OCI-LY1 (cell line): Measurements from ENCODE around the gene TPM3.

Experiments used
- EZH2 ChIP-seq: fragments of 200-600 bp; sonication (generic), shearing (Covaris generic); IDR thresholded peaks from 2 replicates; pipeline ENCODE4 v1.8.0; 2017; ENCODE audit warnings: borderline replicate concordance, mixed run types, mild to moderate bottlenecking, antibody characterized with exemption, low read length, moderate library complexity, mixed read lengths
- TF ChIP-seq, protein P1 (sequence below): fragments of 200-600 bp; sonication (generic), shearing (Covaris generic); IDR thresholded peaks from 2 replicates; pipeline ENCODE4 v1.5.1; 2017; ENCODE audit warnings: mild to moderate bottlenecking, antibody characterized with exemption, low read length, moderate library complexity, mixed read lengths

DNA sequence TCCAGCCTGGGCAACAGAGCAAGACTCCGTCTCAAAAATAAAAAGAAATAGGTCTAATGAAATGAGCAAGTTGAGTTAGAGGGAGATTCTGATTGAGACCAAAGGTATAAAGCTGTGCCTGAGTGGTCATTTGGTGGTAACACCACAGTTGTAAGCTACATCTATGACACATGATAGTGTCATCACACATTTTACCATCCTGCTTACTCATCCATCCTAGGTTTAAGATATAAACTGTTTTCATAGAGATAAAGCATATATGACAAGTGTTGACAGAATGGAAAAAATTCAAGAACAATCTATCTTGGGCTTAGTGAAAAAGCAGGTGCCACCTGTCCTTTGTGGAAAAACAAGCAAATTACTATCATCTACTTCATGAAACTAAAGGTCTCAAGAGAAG, 21.4 kb upstream of the TPM3 start:
- TF ChIP-seq EZH2: no peak
- TF ChIP-seq, protein P1, sequence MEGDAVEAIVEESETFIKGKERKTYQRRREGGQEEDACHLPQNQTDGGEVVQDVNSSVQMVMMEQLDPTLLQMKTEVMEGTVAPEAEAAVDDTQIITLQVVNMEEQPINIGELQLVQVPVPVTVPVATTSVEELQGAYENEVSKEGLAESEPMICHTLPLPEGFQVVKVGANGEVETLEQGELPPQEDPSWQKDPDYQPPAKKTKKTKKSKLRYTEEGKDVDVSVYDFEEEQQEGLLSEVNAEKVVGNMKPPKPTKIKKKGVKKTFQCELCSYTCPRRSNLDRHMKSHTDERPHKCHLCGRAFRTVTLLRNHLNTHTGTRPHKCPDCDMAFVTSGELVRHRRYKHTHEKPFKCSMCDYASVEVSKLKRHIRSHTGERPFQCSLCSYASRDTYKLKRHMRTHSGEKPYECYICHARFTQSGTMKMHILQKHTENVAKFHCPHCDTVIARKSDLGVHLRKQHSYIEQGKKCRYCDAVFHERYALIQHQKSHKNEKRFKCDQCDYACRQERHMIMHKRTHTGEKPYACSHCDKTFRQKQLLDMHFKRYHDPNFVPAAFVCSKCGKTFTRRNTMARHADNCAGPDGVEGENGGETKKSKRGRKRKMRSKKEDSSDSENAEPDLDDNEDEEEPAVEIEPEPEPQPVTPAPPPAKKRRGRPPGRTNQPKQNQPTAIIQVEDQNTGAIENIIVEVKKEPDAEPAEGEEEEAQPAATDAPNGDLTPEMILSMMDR: no peak
